RCC 7860 (cell line): Measurements from ENCODE around the gene IDUA.
"Not testable (repeated sequence)": the region's sequence is repeated elsewhere in the genome, so short reads cannot be mapped to it uniquely, and the experiment has no call there.

Source experiments
- DNase-seq: peaks from one replicate; pipeline ENCODE4 v3.0.0-alpha.2; 2015; ENCODE audit warnings: low spot score
- FAIRE-seq: peaks from 2 replicates; lab custom pipeline; 2012; peaks lifted over from hg19 to GRCh38; lab: Jason Lieb, UNC

The IDUA gene

GRCh38 chr4:986879-987623 lies at the start of gene IDUA:
Gene IDUA (plus strand): TSS chr4:987044. CDS start chr4:987085, 41 bp downstream.
- DNase-seq (peak; percentile 67), FAIRE-seq (no peak)

- not testable (repeated sequence) for DNase-seq, FAIRE-seq
These were observed 47.3 kb upstream of the IDUA start for GRCh38 chr4:939508-939907.

GRCh38 chr4:945274-946102 lies 41.4 kb upstream of the IDUA start:
- DNase-seq (no peak), FAIRE-seq (no peak)

- no peak for FAIRE-seq
- DNase-seq: no peak
These were observed 40.8 kb upstream of the IDUA start for GRCh38 chr4:946103-946450.

GRCh38 chr4:946517-947471 lies 40.0 kb upstream of the IDUA start:
- FAIRE-seq (no peak), DNase-seq (no peak)

GRCh38 chr4:947491-947971 lies 39.3 kb upstream of the IDUA start:
- FAIRE-seq: no peak
- DNase-seq: no peak

GRCh38 chr4:948101-948935 lies 38.5 kb upstream of the IDUA start:
- DNase-seq (no peak), FAIRE-seq (no peak)

- FAIRE-seq (no peak), DNase-seq (no peak)
These were observed 37.9 kb upstream of the IDUA start for GRCh38 chr4:948936-949300.

GRCh38 chr4:949656-950055 lies 37.2 kb upstream of the IDUA start:
- FAIRE-seq (no peak), DNase-seq (no peak)

GRCh38 chr4:950136-951020 lies 36.5 kb upstream of the IDUA start:
- no peak for FAIRE-seq
- DNase-seq: no peak

- no peak for FAIRE-seq
These were observed 35.7 kb upstream of the IDUA start for GRCh38 chr4:951186-951585.

GRCh38 chr4:951594-952468 lies 35.0 kb upstream of the IDUA start:
- FAIRE-seq (no peak), DNase-seq (no peak)

More at GRCh38 chr4:951186-951585, 35.7 kb upstream of the IDUA start:
- no peak for DNase-seq

GRCh38 chr4:952881-953573 lies 33.8 kb upstream of the IDUA start:
- no peak for FAIRE-seq
- no peak for DNase-seq

- FAIRE-seq (no peak), DNase-seq (no peak)
These were observed 33.3 kb upstream of the IDUA start for GRCh38 chr4:953574-953915.

- DNase-seq (no peak), FAIRE-seq (no peak)
These were observed 32.4 kb upstream of the IDUA start for GRCh38 chr4:954211-955020.

GRCh38 chr4:955161-955921 lies 31.5 kb upstream of the IDUA start:
- FAIRE-seq (no peak), DNase-seq (no peak)
